HL-60 (cell line): Measurements from ENCODE around the gene GRM8.

Source experiments
- DNase-seq, 2 experiments: peaks; one replicate each; pipeline ENCODE4 v3.0.0-alpha.2; 2010 to 2020; ENCODE audit warnings: low read depth in 1 of 2, low spot score in 1 of 2
- H3K27ac ChIP-seq: fragments of 250-450 bp; sonication (Bioruptor Pico); replicated peaks from 2 replicates; pipeline ENCODE4 v1.5.1; 2020; ENCODE audit warnings: mild to moderate bottlenecking, moderate library complexity
- H3K27me3 ChIP-seq: fragments of 250-450 bp; sonication (Bioruptor Pico); 2 replicates; pipeline ENCODE4 v1.5.1; 2021; ENCODE audit warnings: mild to moderate bottlenecking, moderate library complexity; ENCODE audit not compliant: insufficient read depth, poor library complexity, severe bottlenecking
- H3K4me3 ChIP-seq: replicated peaks from 2 replicates; pipeline ENCODE4 v1.5.1; 2011; ENCODE audit warnings: mild to moderate bottlenecking, control low read depth, low read length; ENCODE audit not compliant: insufficient read depth
- GABPA ChIP-seq: IDR thresholded peaks from 2 replicates; pipeline ENCODE4 v1.6.1; 2012; ENCODE audit warnings: low read depth
- POLR2AphosphoS5 ChIP-seq: IDR thresholded peaks from 2 replicates; pipeline ENCODE4 v1.6.1; 2012; ENCODE audit warnings: low read depth
- SPI1 ChIP-seq: IDR thresholded peaks from 2 replicates; pipeline ENCODE4 v1.6.1; 2012; ENCODE audit warnings: low read depth, mild to moderate bottlenecking, borderline replicate concordance
- TF ChIP-seq, protein P1 (sequence below): IDR thresholded peaks from 2 replicates; pipeline ENCODE4 v1.6.1; 2012; ENCODE audit warnings: low read depth; ENCODE audit not compliant: insufficient replicate concordance
- TF ChIP-seq, protein P2 (sequence below): IDR thresholded peaks from one replicate; pipeline ENCODE4 v1.5.1; 2011; ENCODE audit warnings: low read length, control low read depth, inconsistent platforms; ENCODE audit not compliant: insufficient read depth

GRM8 gene

DNA sequence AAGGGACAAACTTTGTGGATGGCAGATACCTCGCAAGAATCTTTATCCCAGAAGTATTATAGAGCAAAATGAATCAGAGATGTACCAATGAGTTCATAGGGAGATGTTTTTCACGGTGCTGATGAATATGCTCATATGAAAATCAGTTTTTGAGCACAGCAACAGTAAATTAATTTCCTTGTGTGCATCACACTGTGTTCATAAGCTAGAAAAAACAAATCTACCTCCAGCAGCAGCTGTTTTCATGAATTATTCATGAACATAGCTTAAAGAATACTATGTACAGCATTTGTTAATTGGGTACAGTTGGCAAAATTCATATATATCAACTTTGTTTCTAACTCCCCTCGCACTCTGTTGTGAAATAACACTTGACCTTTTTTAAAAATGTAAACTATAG is 809.8 kb downstream of the GRM8 start:
- Histone ChIP-seq H3K4me3 (no peak overlapping the region), H3K27me3 (no peaks in the 10 kb centered on the region), H3K27ac (no peak overlapping the region)
- TF ChIP-seq, protein P1, sequence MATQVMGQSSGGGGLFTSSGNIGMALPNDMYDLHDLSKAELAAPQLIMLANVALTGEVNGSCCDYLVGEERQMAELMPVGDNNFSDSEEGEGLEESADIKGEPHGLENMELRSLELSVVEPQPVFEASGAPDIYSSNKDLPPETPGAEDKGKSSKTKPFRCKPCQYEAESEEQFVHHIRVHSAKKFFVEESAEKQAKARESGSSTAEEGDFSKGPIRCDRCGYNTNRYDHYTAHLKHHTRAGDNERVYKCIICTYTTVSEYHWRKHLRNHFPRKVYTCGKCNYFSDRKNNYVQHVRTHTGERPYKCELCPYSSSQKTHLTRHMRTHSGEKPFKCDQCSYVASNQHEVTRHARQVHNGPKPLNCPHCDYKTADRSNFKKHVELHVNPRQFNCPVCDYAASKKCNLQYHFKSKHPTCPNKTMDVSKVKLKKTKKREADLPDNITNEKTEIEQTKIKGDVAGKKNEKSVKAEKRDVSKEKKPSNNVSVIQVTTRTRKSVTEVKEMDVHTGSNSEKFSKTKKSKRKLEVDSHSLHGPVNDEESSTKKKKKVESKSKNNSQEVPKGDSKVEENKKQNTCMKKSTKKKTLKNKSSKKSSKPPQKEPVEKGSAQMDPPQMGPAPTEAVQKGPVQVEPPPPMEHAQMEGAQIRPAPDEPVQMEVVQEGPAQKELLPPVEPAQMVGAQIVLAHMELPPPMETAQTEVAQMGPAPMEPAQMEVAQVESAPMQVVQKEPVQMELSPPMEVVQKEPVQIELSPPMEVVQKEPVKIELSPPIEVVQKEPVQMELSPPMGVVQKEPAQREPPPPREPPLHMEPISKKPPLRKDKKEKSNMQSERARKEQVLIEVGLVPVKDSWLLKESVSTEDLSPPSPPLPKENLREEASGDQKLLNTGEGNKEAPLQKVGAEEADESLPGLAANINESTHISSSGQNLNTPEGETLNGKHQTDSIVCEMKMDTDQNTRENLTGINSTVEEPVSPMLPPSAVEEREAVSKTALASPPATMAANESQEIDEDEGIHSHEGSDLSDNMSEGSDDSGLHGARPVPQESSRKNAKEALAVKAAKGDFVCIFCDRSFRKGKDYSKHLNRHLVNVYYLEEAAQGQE, result no peak
- TF ChIP-seq, protein P2, sequence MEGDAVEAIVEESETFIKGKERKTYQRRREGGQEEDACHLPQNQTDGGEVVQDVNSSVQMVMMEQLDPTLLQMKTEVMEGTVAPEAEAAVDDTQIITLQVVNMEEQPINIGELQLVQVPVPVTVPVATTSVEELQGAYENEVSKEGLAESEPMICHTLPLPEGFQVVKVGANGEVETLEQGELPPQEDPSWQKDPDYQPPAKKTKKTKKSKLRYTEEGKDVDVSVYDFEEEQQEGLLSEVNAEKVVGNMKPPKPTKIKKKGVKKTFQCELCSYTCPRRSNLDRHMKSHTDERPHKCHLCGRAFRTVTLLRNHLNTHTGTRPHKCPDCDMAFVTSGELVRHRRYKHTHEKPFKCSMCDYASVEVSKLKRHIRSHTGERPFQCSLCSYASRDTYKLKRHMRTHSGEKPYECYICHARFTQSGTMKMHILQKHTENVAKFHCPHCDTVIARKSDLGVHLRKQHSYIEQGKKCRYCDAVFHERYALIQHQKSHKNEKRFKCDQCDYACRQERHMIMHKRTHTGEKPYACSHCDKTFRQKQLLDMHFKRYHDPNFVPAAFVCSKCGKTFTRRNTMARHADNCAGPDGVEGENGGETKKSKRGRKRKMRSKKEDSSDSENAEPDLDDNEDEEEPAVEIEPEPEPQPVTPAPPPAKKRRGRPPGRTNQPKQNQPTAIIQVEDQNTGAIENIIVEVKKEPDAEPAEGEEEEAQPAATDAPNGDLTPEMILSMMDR, result no peak
- TF ChIP-seq SPI1, result no peak
- no peak for TF ChIP-seq POLR2AphosphoS5
- TF ChIP-seq GABPA, result no peak
- no peak for DNase-seq

DNA sequence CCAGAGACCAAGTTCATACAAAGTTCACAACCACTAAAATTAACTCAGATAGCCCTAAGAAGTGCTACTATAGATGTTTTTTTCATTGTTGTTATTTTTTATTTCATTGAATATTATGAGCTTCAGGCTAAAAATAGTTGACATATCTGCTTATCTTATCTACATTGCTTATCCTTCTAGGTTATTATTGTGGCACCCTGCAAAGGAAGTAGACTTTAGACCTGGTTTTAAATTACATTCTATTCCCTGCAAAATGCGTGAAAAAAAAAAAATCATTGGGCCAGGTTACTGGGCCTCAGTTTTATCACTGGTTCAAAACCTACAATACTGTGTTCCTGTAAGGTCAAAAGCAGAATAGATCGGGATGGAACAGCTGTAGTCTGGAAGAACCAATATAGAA is 811.0 kb downstream of the GRM8 start:
- H3K27ac ChIP-seq, result no peak overlapping the region
- TF ChIP-seq GABPA (no peak), POLR2AphosphoS5 (no peak), SPI1 (no peak)
- TF ChIP-seq, protein P2, result no peak
- TF ChIP-seq, protein P1, result no peak
- no peak overlapping the region for H3K4me3 ChIP-seq
- H3K27me3 ChIP-seq, result no peaks in the 10 kb centered on the region
- no peak for DNase-seq

DNA sequence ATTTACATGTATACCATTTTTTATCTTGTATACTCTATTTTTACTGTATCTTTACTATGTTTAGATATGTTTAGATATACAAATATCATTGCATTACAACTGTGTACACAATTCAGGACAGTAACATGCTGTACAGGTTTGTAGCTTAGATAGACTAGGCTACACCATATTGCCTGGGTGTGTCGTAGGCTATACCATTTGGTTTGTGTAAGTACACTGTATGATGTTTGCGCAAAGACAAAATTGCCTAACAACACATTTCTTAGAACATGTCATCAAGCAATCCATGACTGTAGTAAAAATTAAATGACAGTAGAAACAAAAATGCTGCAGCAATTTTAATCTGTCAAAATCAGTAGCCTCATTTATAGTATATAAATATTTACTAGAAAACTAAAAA is 812.2 kb downstream of the GRM8 start:
- Histone ChIP-seq H3K27ac (no peak overlapping the region), H3K4me3 (no peak overlapping the region), H3K27me3 (no peaks in the 10 kb centered on the region)
- no peak for DNase-seq
- TF ChIP-seq, protein P2, result no peak
- no peak for TF ChIP-seq POLR2AphosphoS5
- TF ChIP-seq, protein P1, result no peak
- TF ChIP-seq GABPA, result no peak
- TF ChIP-seq SPI1, result no peak
